HG03060 (cell line): ENCODE results near the gene ZNF143.
"Not testable (repeated sequence)": the region's sequence is repeated elsewhere in the genome, so short reads cannot be mapped to it uniquely, and the experiment has no call there.

Source experiments
- ATAC-seq: cut with Tn5 transposase; IDR thresholded peaks from one replicate; pipeline ENCODE4 v1.9.1; 2021; ENCODE audit warnings: low read depth, moderate number of reproducible peaks; ENCODE audit not compliant: unreplicated experiment

The ZNF143 gene

DNA sequence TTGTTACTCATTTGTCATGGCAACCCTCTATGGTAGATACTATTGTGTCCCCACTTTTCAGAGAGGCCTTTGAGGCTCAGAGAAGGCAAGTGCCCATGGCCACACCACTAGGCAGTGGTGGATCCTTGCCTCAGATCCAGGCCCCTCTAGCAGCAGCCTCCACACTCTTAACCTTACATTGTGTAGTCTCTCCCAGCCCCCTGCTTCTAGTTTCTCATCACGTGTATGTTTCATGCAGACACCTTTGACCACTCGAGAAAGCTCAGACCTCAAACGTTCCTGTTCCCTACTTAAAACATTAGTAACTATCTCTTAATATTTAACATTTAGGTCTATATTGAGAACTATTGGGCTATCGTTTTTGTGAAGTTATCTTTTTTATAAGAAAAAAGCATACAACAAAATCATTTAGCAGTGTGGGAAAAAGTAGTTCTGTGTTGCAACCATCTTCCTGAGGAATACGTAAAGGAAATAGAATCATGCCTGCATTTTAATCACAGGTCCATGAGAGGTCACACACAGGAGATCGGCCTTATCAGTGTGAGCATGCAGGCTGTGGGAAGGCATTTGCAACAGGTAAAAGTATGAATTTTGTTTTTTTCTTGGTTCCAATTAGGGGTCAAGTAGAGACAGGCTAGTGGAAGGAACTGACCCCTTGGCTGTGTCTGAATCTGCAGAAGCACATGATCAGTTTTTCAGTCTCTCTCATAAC is 35.1 kb downstream of the ZNF143 start:
- ATAC-seq: no peak

DNA sequence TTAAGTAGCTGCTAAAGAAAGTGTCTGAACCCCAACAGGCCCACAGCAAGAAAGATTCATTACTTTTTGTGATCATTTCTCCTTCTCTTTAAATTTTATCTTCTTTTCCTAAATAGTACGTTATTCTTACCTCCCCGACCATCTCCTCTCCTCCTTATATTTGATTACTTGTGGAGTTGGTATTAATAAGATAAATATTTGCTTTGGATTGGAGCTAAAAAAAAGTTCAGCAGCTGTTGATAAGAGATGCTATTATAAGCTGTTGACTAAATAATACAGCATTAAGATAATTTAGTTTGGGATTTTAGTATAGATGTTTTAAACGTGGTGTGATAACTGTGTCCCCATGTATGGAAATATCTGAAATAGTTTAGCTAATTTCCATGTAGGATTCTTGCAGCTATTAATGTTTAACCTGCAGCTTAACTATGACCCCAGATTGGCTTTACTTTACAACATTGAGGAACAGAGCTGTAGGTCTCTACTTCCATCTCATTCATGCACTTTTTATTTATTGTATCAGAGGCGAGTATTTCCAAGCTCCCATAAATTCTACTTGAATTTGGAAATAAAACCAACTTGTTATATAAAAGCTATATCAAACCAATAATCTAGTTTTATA is 37.8 kb downstream of the ZNF143 start:
- ATAC-seq: no peak

DNA sequence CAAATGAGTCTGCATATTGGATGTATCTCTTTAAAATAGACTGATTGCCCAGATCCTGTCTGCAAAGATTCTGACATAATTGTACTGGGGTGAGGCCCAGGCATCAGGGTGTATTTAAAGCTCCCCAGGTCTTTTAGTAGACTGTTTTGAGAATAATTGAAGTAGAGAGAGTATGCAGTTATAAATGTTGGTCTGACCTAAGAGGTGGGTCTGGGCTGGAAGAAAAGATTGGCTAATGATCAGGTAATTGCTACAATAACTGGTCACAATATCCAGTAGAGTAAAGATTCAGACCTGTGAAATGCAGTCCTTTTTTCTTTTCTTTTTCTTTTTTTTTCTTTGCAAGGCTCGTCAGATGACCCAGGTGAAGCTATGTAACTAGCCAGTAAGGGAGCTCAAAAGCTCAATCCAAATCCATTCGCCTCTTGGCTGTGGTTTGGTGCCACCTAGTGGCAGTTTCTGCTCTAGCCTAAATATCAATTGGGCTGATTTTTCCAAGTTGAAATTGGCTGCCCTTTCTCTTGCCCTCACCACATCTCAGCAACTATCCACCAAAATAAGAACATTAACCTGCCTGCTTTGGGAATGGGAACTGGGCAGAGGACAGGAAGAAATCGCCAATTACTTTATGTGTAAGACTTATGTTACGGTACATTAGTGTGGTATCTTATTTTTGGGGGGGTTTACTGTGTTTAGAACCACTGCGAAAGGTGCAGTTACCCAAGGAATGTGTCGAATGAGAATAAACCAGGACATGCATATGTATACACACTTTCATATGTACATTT is 45.9 kb downstream of the ZNF143 start:
- no peak for ATAC-seq

DNA sequence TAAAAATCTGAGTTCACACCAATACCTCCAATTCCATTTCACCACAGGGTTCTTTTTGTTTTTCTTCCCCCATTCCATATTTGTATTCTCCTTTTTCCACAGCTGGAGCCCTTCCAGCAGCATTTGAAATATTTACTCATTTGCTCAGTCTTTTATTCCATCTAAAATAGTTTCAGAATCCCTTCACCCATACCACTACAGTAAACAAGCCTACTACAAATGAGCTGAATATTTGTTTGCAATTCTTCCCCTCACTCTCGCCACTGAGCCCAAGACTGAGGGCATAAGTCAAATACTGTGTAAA is 46.4 kb downstream of the ZNF143 start:
- ATAC-seq: no peak

DNA sequence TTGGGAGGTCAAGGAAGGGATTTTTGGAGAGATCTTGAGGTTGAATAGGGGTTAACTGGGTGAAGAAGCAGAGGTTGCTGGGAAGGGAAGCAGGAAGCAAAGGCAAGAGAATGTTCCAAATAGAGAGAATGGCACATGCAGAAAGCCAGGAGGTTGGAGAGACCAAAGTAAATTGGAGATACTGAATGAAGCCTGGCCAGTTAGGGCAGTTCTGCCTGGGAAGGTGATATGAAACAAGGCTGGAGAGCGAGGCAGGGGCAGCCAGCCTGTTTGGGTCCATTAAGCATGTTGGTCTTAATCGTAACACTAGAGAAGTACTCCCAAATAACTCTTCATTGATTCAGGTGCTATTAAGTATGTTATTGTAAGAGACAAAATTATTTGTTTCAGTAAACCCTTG is 48.2 kb downstream of the ZNF143 start:
- no peak for ATAC-seq

DNA sequence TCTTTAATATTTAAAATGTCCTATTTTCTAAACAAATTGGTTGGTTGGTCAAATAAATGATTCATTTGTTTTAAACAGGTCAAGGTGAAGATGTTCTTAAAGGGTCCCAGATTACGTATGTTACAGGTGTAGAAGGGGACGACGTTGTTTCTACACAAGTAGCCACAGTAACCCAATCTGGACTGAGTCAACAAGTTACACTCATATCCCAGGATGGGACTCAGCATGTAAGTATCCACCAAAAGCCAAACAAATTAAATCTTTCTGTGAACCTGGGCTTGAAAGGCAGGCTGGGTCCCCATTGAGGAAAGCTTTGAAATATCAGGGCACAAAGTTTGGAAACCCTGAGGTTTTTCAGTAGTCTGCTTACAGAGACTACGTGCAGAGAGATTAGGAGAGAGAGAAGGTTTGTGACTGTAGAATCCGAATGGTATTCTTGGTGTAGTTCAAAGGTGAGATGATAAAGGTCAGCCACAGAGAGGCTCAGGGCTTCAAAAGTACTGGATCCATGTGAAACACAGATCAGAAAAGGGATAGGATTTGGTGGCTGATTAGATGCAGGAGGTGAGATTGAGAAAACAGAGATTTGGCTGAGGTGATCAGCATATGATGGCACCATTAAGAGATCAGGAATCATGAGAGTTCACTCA is 51.7 kb downstream of the ZNF143 start:
- ATAC-seq: no peak

DNA sequence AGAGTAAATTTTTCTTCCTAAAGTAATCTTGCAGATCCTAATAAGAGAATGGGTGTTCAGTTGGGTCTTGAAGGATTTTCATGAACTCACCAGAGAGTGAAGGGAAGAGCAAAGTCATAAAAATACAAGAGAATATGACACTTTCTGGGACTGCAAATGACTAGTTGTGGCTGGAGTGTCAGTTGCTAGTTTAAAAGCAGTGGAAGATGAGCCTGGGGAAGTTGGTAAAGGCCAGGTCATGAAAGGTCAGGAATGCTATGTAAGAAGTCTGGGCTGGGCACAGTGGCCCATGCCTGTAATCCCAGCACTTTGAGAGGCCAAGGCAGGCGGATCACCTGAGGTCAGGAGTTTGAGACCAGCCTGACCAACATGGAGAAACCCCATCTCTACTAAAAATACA is 53.8 kb downstream of the ZNF143 start:
- not testable (repeated sequence) for ATAC-seq

DNA sequence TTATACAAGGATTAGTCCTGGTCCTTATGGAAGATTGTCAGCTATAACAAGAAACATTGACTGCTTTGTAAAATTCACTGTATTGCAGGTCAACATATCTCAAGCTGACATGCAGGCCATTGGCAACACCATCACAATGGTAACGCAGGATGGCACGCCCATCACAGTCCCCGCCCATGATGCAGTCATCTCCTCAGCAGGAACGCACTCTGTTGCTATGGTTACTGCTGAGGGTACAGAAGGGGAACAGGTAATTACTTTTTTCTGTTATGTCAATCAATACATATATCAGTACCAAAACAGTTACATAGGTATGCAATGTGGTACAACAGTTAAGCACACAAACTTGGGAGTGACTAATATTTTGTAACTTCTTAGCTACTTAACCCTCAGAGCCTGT is 55.3 kb downstream of the ZNF143 start:
- ATAC-seq: no peak

DNA sequence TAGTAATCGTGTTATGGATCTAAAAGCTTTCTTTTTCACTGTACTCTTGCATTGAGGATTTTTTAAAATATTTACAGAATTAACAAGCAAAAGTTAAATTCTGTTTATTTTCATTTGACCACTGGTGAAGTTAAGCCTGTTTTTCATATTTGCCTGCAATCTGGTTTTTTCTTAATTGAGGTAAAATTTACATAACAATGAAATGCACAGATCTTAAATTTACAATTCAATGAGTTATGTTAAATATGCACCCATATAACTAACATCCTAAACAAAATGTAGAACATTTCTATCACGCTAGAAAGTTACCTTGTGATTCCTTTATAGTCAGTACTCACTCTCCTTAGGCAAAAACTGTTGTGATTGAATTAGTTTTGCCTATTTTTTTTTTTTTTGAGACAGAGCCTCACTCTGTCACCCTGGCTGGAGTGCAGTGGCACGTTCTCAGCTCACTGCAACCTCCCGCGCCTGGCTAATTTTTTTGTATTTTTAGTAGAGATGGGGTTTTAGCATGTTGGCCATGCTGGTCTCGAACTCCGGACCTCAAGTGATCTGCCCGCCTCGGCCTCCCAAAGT is 58.1 kb downstream of the ZNF143 start:
- no peak for ATAC-seq

DNA sequence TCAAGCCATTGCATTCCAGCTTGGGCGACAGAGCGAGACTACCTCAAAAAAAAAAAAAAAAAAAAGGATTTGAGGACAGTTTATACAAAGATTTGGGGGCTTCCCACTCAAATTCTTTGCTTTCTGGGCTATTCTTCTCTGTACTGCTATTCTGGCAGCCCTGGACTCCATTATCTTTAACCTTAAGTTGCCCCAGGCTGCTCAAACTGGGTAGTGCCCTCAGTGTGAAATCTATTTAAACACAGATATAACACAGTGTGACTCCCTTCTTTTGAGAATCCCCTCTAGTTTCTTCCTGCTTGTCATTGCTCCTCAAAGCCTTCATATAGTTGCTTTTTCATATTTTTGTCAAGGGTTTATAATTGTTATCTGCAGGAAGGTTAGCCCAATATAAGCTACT is 63.2 kb downstream of the ZNF143 start:
- no peak for ATAC-seq

DNA sequence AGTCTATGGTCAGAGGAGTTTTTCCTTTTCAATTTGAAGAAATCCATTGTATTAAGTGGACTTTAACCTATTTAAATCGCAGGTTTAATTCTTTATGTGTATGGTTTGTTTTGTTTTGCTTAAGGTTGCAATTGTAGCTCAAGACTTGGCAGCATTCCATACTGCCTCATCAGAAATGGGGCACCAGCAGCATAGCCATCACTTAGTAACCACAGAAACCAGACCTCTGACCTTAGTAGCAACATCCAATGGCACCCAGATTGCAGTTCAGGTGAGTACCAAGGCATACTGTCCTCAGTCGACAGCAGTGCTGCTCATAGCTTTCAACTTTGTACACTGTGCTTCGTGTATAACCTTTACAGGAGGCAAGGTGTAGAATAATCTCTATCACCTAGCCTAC is 64.3 kb downstream of the ZNF143 start:
- no peak for ATAC-seq

DNA sequence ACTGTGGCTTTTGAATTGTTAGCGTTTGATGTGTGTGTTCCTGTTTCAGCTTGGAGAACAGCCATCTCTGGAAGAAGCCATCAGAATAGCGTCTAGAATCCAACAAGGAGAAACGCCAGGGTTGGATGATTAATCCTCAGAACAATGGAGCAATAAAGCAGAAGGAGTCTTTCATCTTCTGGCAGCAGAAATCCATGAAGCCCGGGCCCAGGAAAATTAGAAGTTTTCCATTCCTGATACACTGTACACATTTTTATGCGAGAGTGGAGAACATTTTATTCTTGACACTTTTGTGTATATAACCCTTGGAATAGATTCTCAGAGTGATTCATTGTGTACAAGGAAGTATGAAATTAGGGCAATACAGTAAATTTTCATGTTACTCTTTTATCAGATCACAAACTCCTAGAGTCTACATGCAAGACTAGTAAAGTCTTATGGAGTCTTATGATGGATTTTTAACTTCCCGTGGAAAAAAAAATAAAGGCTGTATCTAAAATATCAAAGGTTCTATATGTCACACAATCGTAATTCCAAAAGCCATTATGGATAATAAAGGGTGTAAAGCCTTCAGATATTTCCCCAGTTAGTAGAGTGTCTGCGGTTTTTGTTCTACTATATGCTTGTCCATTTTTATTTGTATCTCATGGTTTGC is 66.8 kb downstream of the ZNF143 start:
- no peak for ATAC-seq

DNA sequence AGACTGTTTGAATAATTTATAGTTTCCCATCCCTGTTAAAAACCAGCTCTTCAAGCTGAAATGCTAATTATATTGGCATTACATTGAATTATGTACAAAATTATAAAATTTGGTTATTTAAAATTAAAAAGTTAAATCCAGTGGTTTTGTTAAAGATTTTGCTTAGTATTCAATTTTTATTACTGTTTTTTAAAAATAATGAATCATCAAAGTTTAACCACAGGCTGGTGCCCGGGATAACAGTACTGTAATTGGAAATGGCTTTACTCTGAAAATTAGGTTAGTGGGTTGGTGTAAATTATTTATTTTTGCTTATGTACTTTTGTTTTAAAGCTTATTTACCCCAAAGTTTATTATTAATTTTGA is 67.3 kb downstream of the ZNF143 start:
- ATAC-seq: no peak

DNA sequence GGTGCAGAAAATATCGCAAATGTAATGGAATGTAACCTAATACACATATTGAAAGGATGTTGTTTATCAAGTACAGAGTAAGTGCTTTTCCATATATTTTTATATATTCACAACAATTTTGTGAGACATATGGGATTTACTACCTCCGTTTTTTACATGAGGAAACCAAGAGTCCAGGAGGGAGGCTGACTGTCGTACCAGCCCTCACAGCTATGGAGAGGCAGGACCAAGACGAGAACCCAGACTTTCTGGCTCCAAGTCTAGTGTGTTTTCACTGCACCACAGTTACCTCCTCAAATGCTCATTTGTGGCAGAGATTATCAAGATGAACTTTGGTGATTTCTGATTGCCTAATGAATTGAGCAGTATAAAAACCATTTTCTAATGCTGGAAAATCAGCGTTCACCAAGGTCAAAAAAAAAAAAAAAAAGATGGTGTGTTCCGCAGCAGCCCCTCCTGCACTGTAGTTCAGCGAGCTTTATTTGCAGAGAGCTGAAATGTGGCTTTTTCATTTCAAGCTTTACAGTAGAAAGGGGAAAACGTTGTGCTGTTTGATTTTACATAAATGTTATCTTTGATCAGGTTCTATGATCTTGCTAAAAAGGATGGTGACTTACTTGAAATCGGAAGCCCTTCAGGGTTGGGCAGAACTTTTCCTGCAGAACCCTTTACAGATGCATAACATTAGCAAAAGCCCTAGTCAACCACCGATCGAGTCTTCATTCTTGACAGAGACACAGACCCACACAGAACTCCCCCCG is 67.9 kb downstream of the ZNF143 start:
- ATAC-seq: no peak

DNA sequence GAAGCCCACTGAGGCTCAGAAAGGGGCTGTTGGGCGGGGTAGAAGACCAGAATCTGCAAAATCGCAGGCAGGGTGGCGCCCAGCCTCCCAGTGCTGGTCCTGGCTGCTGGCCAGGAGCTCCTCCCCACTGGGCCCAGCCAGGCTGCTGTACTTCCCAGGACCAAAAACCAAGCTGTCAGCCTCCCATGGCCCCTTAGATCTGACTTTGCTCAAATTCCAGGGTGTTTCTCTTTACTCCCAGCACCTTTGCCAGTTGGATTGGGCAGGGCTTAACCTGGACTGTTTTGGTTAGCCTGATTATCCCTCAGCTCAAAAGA is 68.5 kb downstream of the ZNF143 start:
- ATAC-seq: no peak

DNA sequence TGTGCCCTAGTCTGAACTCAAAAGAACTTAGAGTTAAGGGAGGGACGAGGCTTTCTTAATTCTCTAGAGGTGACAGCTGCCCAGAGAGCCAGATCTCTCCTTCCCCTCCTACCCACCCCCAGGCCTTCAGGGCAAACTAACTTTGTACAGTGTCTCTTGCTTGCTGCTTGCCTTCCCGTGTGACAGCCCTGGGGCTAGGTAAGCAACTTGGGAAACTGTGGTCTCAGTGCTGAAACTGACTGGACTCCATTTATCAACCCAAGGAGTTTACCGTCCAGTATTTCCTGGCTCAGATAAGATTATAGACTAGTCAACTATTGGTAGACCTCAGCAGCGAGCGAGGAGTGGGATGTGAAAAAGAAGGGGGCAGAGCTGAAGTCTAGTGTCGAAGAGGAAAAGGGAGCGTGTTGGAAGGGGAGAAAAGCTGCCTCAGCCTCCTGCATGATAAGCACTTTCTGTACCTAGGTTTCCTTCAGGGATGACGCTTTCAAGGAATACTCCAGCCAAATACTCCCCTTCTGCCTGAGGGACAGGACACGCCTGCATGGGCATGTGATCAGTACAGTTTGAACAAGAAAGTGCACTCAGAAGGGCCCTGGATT is 69.3 kb downstream of the ZNF143 start:
- no peak for ATAC-seq

DNA sequence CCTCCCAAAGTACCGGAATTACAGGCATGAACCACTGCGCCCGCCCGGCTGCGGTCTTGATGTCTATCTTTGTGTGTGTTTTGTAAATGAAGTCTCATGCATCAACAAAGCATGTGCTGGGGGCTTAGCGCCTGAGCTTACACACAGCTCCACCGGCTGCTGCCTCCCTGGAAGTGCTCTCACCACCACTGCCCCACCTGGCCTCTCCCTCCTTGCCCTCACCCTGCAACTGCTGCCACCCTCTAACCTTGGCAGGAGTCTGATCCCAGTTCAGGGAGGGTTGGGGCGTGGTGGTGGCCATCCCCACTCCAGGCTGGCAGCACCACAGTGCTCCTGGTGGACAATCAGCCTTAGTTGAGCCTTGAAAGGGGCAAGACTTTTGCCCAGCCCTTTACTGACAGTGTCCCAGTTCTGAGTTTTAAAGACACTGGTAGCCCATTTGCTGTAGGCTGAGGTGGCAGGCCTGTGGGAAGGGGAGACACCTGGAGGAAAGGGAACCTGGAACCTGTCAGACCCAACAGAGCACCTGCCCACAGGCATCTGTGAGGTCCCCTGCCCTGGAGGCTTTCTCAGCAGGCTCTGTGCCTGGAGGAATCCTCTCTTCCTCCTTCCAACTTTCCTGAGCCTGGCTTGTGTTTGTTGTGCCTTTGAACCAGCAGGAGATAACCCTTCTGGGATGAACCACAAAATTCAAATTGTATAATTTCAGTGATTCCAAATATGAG is 70.3 kb downstream of the ZNF143 start:
- no peak for ATAC-seq

DNA sequence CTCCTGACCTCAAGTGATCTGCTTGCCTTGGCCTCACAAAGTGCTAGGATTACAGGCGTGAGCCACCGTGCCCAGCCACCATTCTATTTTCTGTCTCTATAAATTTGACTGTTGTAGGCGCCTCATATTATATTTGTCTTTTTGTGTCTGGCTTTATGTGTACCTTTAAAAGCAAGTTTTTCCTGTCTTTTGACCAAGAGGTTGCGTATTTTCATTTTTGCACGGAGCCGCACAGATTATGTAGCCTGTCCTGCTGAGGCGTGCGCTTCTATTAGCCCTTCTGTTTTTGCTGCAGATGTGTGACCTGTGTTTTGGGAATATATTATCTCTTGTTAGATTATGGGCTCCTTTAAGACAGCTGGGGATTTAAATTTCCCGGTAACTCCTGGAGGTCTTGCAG is 72.2 kb downstream of the ZNF143 start:
- no peak for ATAC-seq
